IMR-90 (cell line): ENCODE results near the gene ZNF608. TPM values are rescaled to one million over a fixed set of nuclear protein-coding genes. Genes with fewer than 3 reads are reported as not detected.

Source experiments
- ATAC-seq: fragments of 200-7000 bp; cut with Tn5 transposase; 2 replicates; pipeline ENCODE4 v1.9.1; 2020; ENCODE audit warnings: low read depth, mild to moderate bottlenecking, moderate library complexity
- BruUV-seq: library from RNA; stranded (reverse); fragments of 400-500 nt; replicated peaks from 2 replicates; lab custom pipeline; 2021; lab: Mats Ljungman, UMichigan
- CTCF ChIA-PET: fragments of 300-600 bp; formaldehyde crosslinking; extraction: SDS; loops from one replicate; lab custom pipeline; 2021; ENCODE audit warnings: antibody characterized with exemption; lab: Yijun Ruan, JAX
- POLR2A ChIA-PET: fragments of 300-600 bp; sonication (Branson Sonifier 250); formaldehyde crosslinking; loops from one replicate; lab custom pipeline; 2022; ENCODE audit warnings: antibody characterized with exemption; ENCODE audit not compliant: unreplicated experiment; lab: Charles Lee
- DNase-seq: peaks from one replicate; pipeline ENCODE4 v3.0.0; 2013
- H2AFZ ChIP-seq: replicated peaks from 2 replicates; pipeline ENCODE3; 2013; ENCODE audit warnings: low read length, mild to moderate bottlenecking; ENCODE audit not compliant: poor library complexity
- H2AK5ac ChIP-seq: 2 replicates; pipeline ENCODE4 v1.6.1; 2013; ENCODE audit warnings: low read depth, low read length, inconsistent platforms
- H2AK9ac ChIP-seq: replicated peaks from 2 replicates; pipeline ENCODE3; 2013; ENCODE audit warnings: mild to moderate bottlenecking, low read depth, low read length, moderate library complexity; ENCODE audit not compliant: poor library complexity
- H2BK120ac ChIP-seq: 2 replicates; pipeline ENCODE4 v1.6.1; 2013; ENCODE audit warnings: low read depth, low read length, inconsistent platforms
- H2BK15ac ChIP-seq: 3 replicates; pipeline ENCODE4 v1.6.1; 2013; ENCODE audit warnings: low read depth, low read length, inconsistent platforms
- H2BK20ac ChIP-seq: 2 replicates; pipeline ENCODE4 v1.6.1; 2013; ENCODE audit warnings: low read depth, mild to moderate bottlenecking, inconsistent platforms, low read length, moderate library complexity
- H2BK5ac ChIP-seq: 2 replicates; pipeline ENCODE4 v1.6.1; 2013; ENCODE audit warnings: mild to moderate bottlenecking, low read depth, low read length, inconsistent platforms; ENCODE audit not compliant: poor library complexity, severe bottlenecking
- H3K14ac ChIP-seq: replicated peaks from 2 replicates; pipeline ENCODE4 v1.6.1; 2013; ENCODE audit warnings: low read depth, low read length, inconsistent platforms
- H3K18ac ChIP-seq: 2 replicates; pipeline ENCODE4 v1.6.1; 2013; ENCODE audit warnings: low read depth, low read length, control low read depth
- H3K23ac ChIP-seq: 2 replicates; pipeline ENCODE4 v1.6.1; 2013; ENCODE audit warnings: low read depth, low read length, inconsistent platforms
- H3K27ac ChIP-seq: 2 replicates; pipeline ENCODE4 v1.5.1; 2013; ENCODE audit warnings: mild to moderate bottlenecking, control low read depth, low read length; ENCODE audit not compliant: insufficient read depth
- H3K27me3 ChIP-seq: 2 replicates; pipeline ENCODE4 v1.6.1; 2013; ENCODE audit warnings: low read length; ENCODE audit not compliant: control insufficient read depth, insufficient read depth
- H3K36me3 ChIP-seq: 2 replicates; pipeline ENCODE4 v1.6.1; 2013; ENCODE audit warnings: low read length, mixed read lengths; ENCODE audit not compliant: control insufficient read depth, insufficient read depth
- H3K4ac ChIP-seq: 2 replicates; pipeline ENCODE4 v1.6.1; 2013; ENCODE audit warnings: low read depth, low read length, inconsistent platforms
- H3K4me1 ChIP-seq: 2 replicates; pipeline ENCODE4 v1.6.1; 2013; ENCODE audit warnings: low read length, mixed read lengths; ENCODE audit not compliant: control insufficient read depth, insufficient read depth
- H3K4me2 ChIP-seq: 2 replicates; pipeline ENCODE4 v1.6.1; 2013; ENCODE audit warnings: low read depth, mild to moderate bottlenecking, control low read depth, low read length, moderate library complexity
- H3K4me3 ChIP-seq: 2 replicates; pipeline ENCODE4 v1.5.1; 2013; ENCODE audit warnings: low read depth, mild to moderate bottlenecking, control low read depth, low read length, moderate library complexity; ENCODE audit not compliant: insufficient read depth
- H3K56ac ChIP-seq: 2 replicates; pipeline ENCODE4 v1.6.1; 2013; ENCODE audit warnings: low read length, inconsistent platforms; ENCODE audit not compliant: insufficient read depth; ENCODE audit errors: extremely low read depth
- H3K79me1 ChIP-seq, 2 experiments: 2 replicates each; pipeline ENCODE4 v1.6.1; 2013; ENCODE audit warnings: low read length in 2 of 2, inconsistent platforms in 1 of 2, low read depth in 1 of 2
- H3K9ac ChIP-seq: 2 replicates; pipeline ENCODE4 v1.6.1; 2013; ENCODE audit warnings: low read depth, low read length, control low read depth
- H3K9me1 ChIP-seq: 2 replicates; pipeline ENCODE4 v1.6.1; 2013; ENCODE audit warnings: low read length, inconsistent platforms; ENCODE audit not compliant: insufficient read depth
- H3K9me3 ChIP-seq: 2 replicates; pipeline ENCODE4 v1.6.1; 2013; ENCODE audit warnings: low read length; ENCODE audit not compliant: control insufficient read depth, insufficient read depth
- H4K20me1 ChIP-seq: 2 replicates; pipeline ENCODE4 v1.6.1; 2013; ENCODE audit warnings: low read length, inconsistent platforms; ENCODE audit not compliant: insufficient read depth
- H4K5ac ChIP-seq: 2 replicates; pipeline ENCODE4 v1.6.1; 2013; ENCODE audit warnings: mild to moderate bottlenecking, low read depth, low read length, control low read depth
- H4K8ac ChIP-seq, 2 experiments: 2 replicates each; pipeline ENCODE4 v1.6.1; 2013; ENCODE audit warnings: low read depth in 2 of 2, low read length in 2 of 2, control low read depth in 1 of 2, inconsistent platforms in 1 of 2
- H4K91ac ChIP-seq: 2 replicates; pipeline ENCODE4 v1.6.1; 2013; ENCODE audit warnings: low read depth, low read length, inconsistent platforms; ENCODE audit not compliant: insufficient read depth
- CHD1 ChIP-seq: IDR thresholded peaks from 2 replicates; pipeline ENCODE4 v1.6.1; 2012; ENCODE audit warnings: low read depth, low read length, improper control_type of control experiment
- POLR2A ChIP-seq: IDR thresholded peaks from 2 replicates; pipeline ENCODE4 v1.6.1; 2012; ENCODE audit warnings: mild to moderate bottlenecking, low read depth, low read length
- WGBS, 2 experiments: methylation state at CpG; one replicate each; pipeline versions ENCODE4 v1.1.5 to v1.1.7; 2013; ENCODE audit warnings: missing lambda C conversion rate in 2 of 2; ENCODE audit not compliant: insufficient read length in 1 of 2; ENCODE audit errors: extremely low coverage in 2 of 2; 5-methylcytosine and 5-hydroxymethylcytosine counted together
- dilution Hi-C: fragments of 300-500 bp; cut with HindIII; formaldehyde crosslinking; loops from one replicate; pipeline ENCODE4 v1.14.3; 2018; ENCODE audit warnings: low sequenced_read_pairs; ENCODE audit not compliant: unreplicated experiment
- in situ Hi-C: fragments of 300-500 bp; cut with MboI; formaldehyde crosslinking; loops from 3 replicates; pipeline ENCODE4 v1.14.3; 2019; ENCODE audit warnings: low sequenced_read_pairs, inconsistent platforms, mixed read lengths
- intact Hi-C: fragments of 100-400 bp; cut with micrococcal nuclease; formaldehyde crosslinking; loops from 2 replicates; pipeline ENCODE4 v1.10.0; 2022
- polyA plus RNA-seq, 3 experiments: library from polyadenylated mRNA; depleted of rRNA; stranded (reverse); fragments of >200 nt; gene quantifications; 2 replicates each; pipeline ENCODE4 v1.2.3, GENCODE V29; 2012; ENCODE audit warnings: low replicate concordance in 1 of 3
- total RNA-seq: library from RNA; depleted of rRNA; stranded (reverse); fragments of >200 nt; gene quantifications from 2 replicates; pipeline ENCODE4 v1.2.3, GENCODE V29; 2012

Gene ZNF608
- total and polyA plus RNA-seq, 2 of the 4 experiments (the other 2 are of a cell fraction) = 9.8 to 15.1 TPM

DNA sequence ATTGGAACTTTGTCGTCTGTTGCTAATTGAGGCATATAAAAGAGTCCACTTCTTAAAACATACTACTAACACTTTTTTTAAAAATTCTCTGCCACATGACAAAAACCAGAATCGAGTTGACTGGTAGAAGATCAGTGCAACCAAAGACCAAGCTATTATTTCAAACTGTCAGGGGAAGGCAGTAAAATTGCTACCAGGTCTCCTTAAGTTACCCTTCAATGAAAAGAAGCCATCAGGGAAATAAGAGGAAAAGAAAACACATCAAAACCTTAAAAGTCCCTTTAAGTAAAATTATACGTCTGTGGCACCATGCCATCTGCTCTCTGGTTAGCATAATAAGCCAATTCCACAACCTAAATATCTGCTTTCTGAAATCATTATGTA, 9.6 kb downstream of the ZNF608 start:
- dilution Hi-C loops (no loop called here), in situ Hi-C loops (no loop called here), intact Hi-C loops (loop anchor here (2.0 to 5.0 kb wide), 2 partner anchors 748 to 1796 kb away; no protein-coding TSS in a partner anchor)
- peaks cover 2% of the 10 kb centered on the region; the same call in 1 of the 2 replicates for H4K20me1 ChIP-seq
- H3K4ac ChIP-seq = peak overlapping the region; percentile 49; the same call in 1 of the 2 replicates
- 0 out of 2 replicates have a peak overlapping the region, but pooled peaks have one; percentile 59 for H3K23ac ChIP-seq
- H4K5ac ChIP-seq = no peak overlapping the region
- no CpG with 5 or more reads among the region's 3 CpGs for WGBS, 2 experiments
- peak overlapping the region; percentile 49; the same call in 1 of the 2 replicates for H2BK20ac ChIP-seq
- TF ChIP-seq POLR2A = no peak
- TF ChIP-seq CHD1 = no peak
- H2BK15ac ChIP-seq = 0 out of 3 replicates have a peak overlapping the region, but pooled peaks have one; percentile 1
- 0 out of 2 replicates have a peak, but pooled peaks cover 3% of the 10 kb centered on the region for H3K9me1 ChIP-seq
- H3K27ac ChIP-seq = peak overlapping the region; percentile 28; the same call in 1 of the 2 replicates
- peak overlapping the region; percentile 32 for H2BK120ac ChIP-seq
- DNase-seq = no peak
- no peak for ATAC-seq
- 0 out of 2 replicates have a peak overlapping the region, but pooled peaks have one; percentile 40 for H3K14ac ChIP-seq
- BruUV-seq = no TSS peak
- H2BK5ac ChIP-seq = peak overlapping the region; percentile 5
- H3K27me3 ChIP-seq = no peaks in the 10 kb centered on the region; the same call in 1 of the 2 replicates
- ChIA-PET CTCF (interaction anchor here (1.0 kb wide), 1 partner anchor 29 kb away, joined by 3 read pairs; no protein-coding TSS in a partner anchor), POLR2A (interaction anchor here (0.7 to 1.1 kb wide), 2 partner anchors 77 to 140 kb away, joined by 3 to 8 read pairs; no protein-coding TSS in a partner anchor)
- H3K9ac ChIP-seq = no peak overlapping the region
- no peak overlapping the region for H2AFZ ChIP-seq
- no peak overlapping the region for H2AK9ac ChIP-seq
- peaks cover 2% of the 10 kb centered on the region; the same call in 1 of the 2 replicates for H3K36me3 ChIP-seq
- peaks cover 12 to 37% of the 10 kb centered on the region in 2 experiments for H3K79me1 ChIP-seq
- H3K4me2 ChIP-seq = peak overlapping the region; percentile 65; the same call in 1 of the 2 replicates
- peaks cover 11% of the 10 kb centered on the region for H3K4me1 ChIP-seq
- H3K18ac ChIP-seq = peak overlapping the region; percentile 70; the same call in 1 of the 2 replicates
- H3K9me3 ChIP-seq = no peaks in the 10 kb centered on the region
- H2AK5ac ChIP-seq = no peak overlapping the region
- peak overlapping the region; percentile 26; the same call in 1 of the 2 replicates for H4K91ac ChIP-seq
- H3K4me3 ChIP-seq = no peak overlapping the region
- H3K56ac ChIP-seq = no peak overlapping the region; the same call in 1 of the 2 replicates
- H4K8ac ChIP-seq = peak overlapping the region in 1 of 2 experiments; percentile 34; a peak in 1 of 4 replicates
